ENCODE measurements around the gene DNAJC16. TPM values are rescaled to one million over a fixed set of nuclear protein-coding genes. Genes with fewer than 3 reads are reported as not detected.

Gene DNAJC16
- total RNA-seq, 1 donor from 2014 or later = 22.8 TPM

- H3K36me3 Mint-ChIP-seq (ENCODE audit: low read depth) = peaks cover 24% of the 10 kb centered on the region
- peaks cover 17% of the 10 kb centered on the region for H3K4me1 Mint-ChIP-seq (ENCODE audit: low read depth)
These were observed 20.0 kb downstream of the DNAJC16 start for GRCh38 chr1:15546641-15547040.

GRCh38 chr1:15550573-15550972 is 23.9 kb downstream of the DNAJC16 start:
- Mint-ChIP-seq H3K4me3 (ENCODE audit: unreplicated experiment) (no peak overlapping the region), H3K27me3 (ENCODE audit: low read depth) (no peaks in the 10 kb centered on the region), H3K36me3 (ENCODE audit: low read depth) (peaks cover 16% of the 10 kb centered on the region), H3K4me1 (ENCODE audit: low read depth) (no peaks in the 10 kb centered on the region), H3K27ac (ENCODE audit: unreplicated experiment) (no peak overlapping the region), H3K9me3 (ENCODE audit: low read depth) (no peaks in the 10 kb centered on the region)
- no peak for DNase-seq (ENCODE audit: low spot score)
- TF ChIP-seq CTCF (IDR thresholded peaks at IDR 0.05) = no peak

More at GRCh38 chr1:15546641-15547040, 20.0 kb downstream of the DNAJC16 start:
- Mint-ChIP-seq H3K27ac (ENCODE audit: unreplicated experiment) (no peak overlapping the region), H3K27me3 (ENCODE audit: low read depth) (no peaks in the 10 kb centered on the region), H3K4me3 (ENCODE audit: unreplicated experiment) (no peak overlapping the region), H3K9me3 (ENCODE audit: low read depth) (no peaks in the 10 kb centered on the region)
- no peak for TF ChIP-seq CTCF (IDR thresholded peaks at IDR 0.05)
- no peak for DNase-seq (ENCODE audit: low spot score)

- no peak for TF ChIP-seq CTCF (IDR thresholded peaks at IDR 0.05)
- no peaks in the 10 kb centered on the region for H3K9me3 Mint-ChIP-seq (ENCODE audit: low read depth)
- H3K27me3 Mint-ChIP-seq (ENCODE audit: low read depth) = no peaks in the 10 kb centered on the region
- peaks cover 11% of the 10 kb centered on the region for H3K36me3 Mint-ChIP-seq (ENCODE audit: low read depth)
- DNase-seq (ENCODE audit: low spot score) = no peak
- no peak overlapping the region for H3K4me3 Mint-ChIP-seq (ENCODE audit: unreplicated experiment)
- no peak overlapping the region for H3K27ac Mint-ChIP-seq (ENCODE audit: unreplicated experiment)
- no peaks in the 10 kb centered on the region for H3K4me1 Mint-ChIP-seq (ENCODE audit: low read depth)
These were observed 30.4 kb downstream of the DNAJC16 start for GRCh38 chr1:15557008-15557407.

- H3K27me3 Mint-ChIP-seq (ENCODE audit: low read depth) = no peaks in the 10 kb centered on the region
- H3K27ac Mint-ChIP-seq (ENCODE audit: unreplicated experiment) = no peak overlapping the region
- H3K36me3 Mint-ChIP-seq (ENCODE audit: low read depth) = peaks cover 16% of the 10 kb centered on the region
- no peak overlapping the region for H3K4me3 Mint-ChIP-seq (ENCODE audit: unreplicated experiment)
- H3K4me1 Mint-ChIP-seq (ENCODE audit: low read depth) = no peaks in the 10 kb centered on the region
- no peaks in the 10 kb centered on the region for H3K9me3 Mint-ChIP-seq (ENCODE audit: low read depth)
- DNase-seq (ENCODE audit: low spot score) = no peak
- no peak for TF ChIP-seq CTCF (IDR thresholded peaks at IDR 0.05)
These were observed 30.9 kb downstream of the DNAJC16 start for GRCh38 chr1:15557594-15557993.

GRCh38 chr1:15558516-15558915 is 31.9 kb downstream of the DNAJC16 start:
- H3K9me3 Mint-ChIP-seq (ENCODE audit: low read depth) = no peaks in the 10 kb centered on the region
- H3K27me3 Mint-ChIP-seq (ENCODE audit: low read depth) = no peaks in the 10 kb centered on the region
- H3K4me1 Mint-ChIP-seq (ENCODE audit: low read depth) = no peaks in the 10 kb centered on the region
- no peak overlapping the region for H3K27ac Mint-ChIP-seq (ENCODE audit: unreplicated experiment)
- peaks cover 19% of the 10 kb centered on the region for H3K36me3 Mint-ChIP-seq (ENCODE audit: low read depth)
- DNase-seq (ENCODE audit: low spot score) = no peak
- no peak overlapping the region for H3K4me3 Mint-ChIP-seq (ENCODE audit: unreplicated experiment)
- no peak for TF ChIP-seq CTCF (IDR thresholded peaks at IDR 0.05)

All from chondrocyte (in vitro differentiated cells).